ENCODE measurements around the gene TEX13C.

The TEX13C gene

GRCh38 chrX:125293850-125294780, 25.6 kb upstream of the TEX13C start:
- H3K27me3 ChIP-seq (ENCODE audit: insufficient read depth, low read length) = no peaks in the 10 kb centered on the region
- H3K36me3 ChIP-seq (ENCODE audit: insufficient read depth, low read length) = no peaks in the 10 kb centered on the region
- no peaks in the 10 kb centered on the region for H3K4me1 ChIP-seq (ENCODE audit: insufficient read depth, low read length, severe bottlenecking)
- H2AFZ ChIP-seq (ENCODE audit: low read length) = no peak overlapping the region
- H3F3A ChIP-seq (ENCODE audit: insufficient read depth, low read length) = no peaks in the 10 kb centered on the region
- H3K79me2 ChIP-seq (ENCODE audit: insufficient read depth, low read length) = no peaks in the 10 kb centered on the region
- H3K9ac ChIP-seq (ENCODE audit: low read length) = no peak overlapping the region
- TF ChIP-seq, protein P1, sequence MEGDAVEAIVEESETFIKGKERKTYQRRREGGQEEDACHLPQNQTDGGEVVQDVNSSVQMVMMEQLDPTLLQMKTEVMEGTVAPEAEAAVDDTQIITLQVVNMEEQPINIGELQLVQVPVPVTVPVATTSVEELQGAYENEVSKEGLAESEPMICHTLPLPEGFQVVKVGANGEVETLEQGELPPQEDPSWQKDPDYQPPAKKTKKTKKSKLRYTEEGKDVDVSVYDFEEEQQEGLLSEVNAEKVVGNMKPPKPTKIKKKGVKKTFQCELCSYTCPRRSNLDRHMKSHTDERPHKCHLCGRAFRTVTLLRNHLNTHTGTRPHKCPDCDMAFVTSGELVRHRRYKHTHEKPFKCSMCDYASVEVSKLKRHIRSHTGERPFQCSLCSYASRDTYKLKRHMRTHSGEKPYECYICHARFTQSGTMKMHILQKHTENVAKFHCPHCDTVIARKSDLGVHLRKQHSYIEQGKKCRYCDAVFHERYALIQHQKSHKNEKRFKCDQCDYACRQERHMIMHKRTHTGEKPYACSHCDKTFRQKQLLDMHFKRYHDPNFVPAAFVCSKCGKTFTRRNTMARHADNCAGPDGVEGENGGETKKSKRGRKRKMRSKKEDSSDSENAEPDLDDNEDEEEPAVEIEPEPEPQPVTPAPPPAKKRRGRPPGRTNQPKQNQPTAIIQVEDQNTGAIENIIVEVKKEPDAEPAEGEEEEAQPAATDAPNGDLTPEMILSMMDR (IDR thresholded peaks at IDR 0.05; ENCODE audit: low read length) = no peak
- TF ChIP-seq EZH2 (IDR thresholded peaks at IDR 0.05; ENCODE audit: borderline replicate concordance, low read length) = no peak
- no peaks in the 10 kb centered on the region for H3K9me2 ChIP-seq (ENCODE audit: low read depth, low read length)
- H3K27ac ChIP-seq (ENCODE audit: low read depth, low read length, poor library complexity, severe bottlenecking) = no peak overlapping the region
- no peak overlapping the region for H3K4me2 ChIP-seq (ENCODE audit: low read length)
- no peaks in the 10 kb centered on the region for H4K20me1 ChIP-seq (ENCODE audit: insufficient read depth, low read length)
- no peaks in the 10 kb centered on the region for H3K9me3 ChIP-seq (ENCODE audit: low read length)
- no peak overlapping the region for H3K4me3 ChIP-seq (ENCODE audit: low read depth, low read length, poor library complexity, severe bottlenecking)

- H3K4me1 ChIP-seq (ENCODE audit: insufficient read depth, low read length, severe bottlenecking) = no peaks in the 10 kb centered on the region
- H3K27ac ChIP-seq (ENCODE audit: low read depth, low read length, poor library complexity, severe bottlenecking) = no peak overlapping the region
- no peak overlapping the region for H3K9ac ChIP-seq (ENCODE audit: low read length)
- TF ChIP-seq EZH2 (IDR thresholded peaks at IDR 0.05; ENCODE audit: borderline replicate concordance, low read length) = no peak
- TF ChIP-seq, protein P1 (IDR thresholded peaks at IDR 0.05; ENCODE audit: low read length) = no peak
- H3F3A ChIP-seq (ENCODE audit: insufficient read depth, low read length) = no peaks in the 10 kb centered on the region
- no peak overlapping the region for H3K4me3 ChIP-seq (ENCODE audit: low read depth, low read length, poor library complexity, severe bottlenecking)
- no peak overlapping the region for H2AFZ ChIP-seq (ENCODE audit: low read length)
- H3K4me2 ChIP-seq (ENCODE audit: low read length) = no peak overlapping the region
- H3K9me2 ChIP-seq (ENCODE audit: low read depth, low read length) = no peaks in the 10 kb centered on the region
- H3K9me3 ChIP-seq (ENCODE audit: low read length) = no peaks in the 10 kb centered on the region
- H3K36me3 ChIP-seq (ENCODE audit: insufficient read depth, low read length) = no peaks in the 10 kb centered on the region
- no peaks in the 10 kb centered on the region for H3K79me2 ChIP-seq (ENCODE audit: insufficient read depth, low read length)
- H3K27me3 ChIP-seq (ENCODE audit: insufficient read depth, low read length) = no peaks in the 10 kb centered on the region
- H4K20me1 ChIP-seq (ENCODE audit: insufficient read depth, low read length) = no peaks in the 10 kb centered on the region
Observed at GRCh38 chrX:125295337-125295736, 24.3 kb upstream of the TEX13C start.

- Histone ChIP-seq H3K27ac (ENCODE audit: low read depth, low read length, poor library complexity, severe bottlenecking) (no peak overlapping the region), H3K9me2 (ENCODE audit: low read depth, low read length) (no peaks in the 10 kb centered on the region), H3K4me2 (ENCODE audit: low read length) (no peak overlapping the region), H3K27me3 (ENCODE audit: insufficient read depth, low read length) (no peaks in the 10 kb centered on the region), H3K4me1 (ENCODE audit: insufficient read depth, low read length, severe bottlenecking) (no peaks in the 10 kb centered on the region), H3K9me3 (ENCODE audit: low read length) (no peaks in the 10 kb centered on the region), H3K4me3 (ENCODE audit: low read depth, low read length, poor library complexity, severe bottlenecking) (no peak overlapping the region), H4K20me1 (ENCODE audit: insufficient read depth, low read length) (no peaks in the 10 kb centered on the region), H3K79me2 (ENCODE audit: insufficient read depth, low read length) (no peaks in the 10 kb centered on the region), H2AFZ (ENCODE audit: low read length) (no peak overlapping the region), H3K36me3 (ENCODE audit: insufficient read depth, low read length) (no peaks in the 10 kb centered on the region), H3F3A (ENCODE audit: insufficient read depth, low read length) (no peaks in the 10 kb centered on the region), H3K9ac (ENCODE audit: low read length) (no peak overlapping the region)
- TF ChIP-seq, protein P1 (IDR thresholded peaks at IDR 0.05; ENCODE audit: low read length) = no peak
- no peak for TF ChIP-seq EZH2 (IDR thresholded peaks at IDR 0.05; ENCODE audit: borderline replicate concordance, low read length)
Observed at GRCh38 chrX:125298871-125299270, 20.8 kb upstream of the TEX13C start.

All from OCI-LY1 (cell line).